IMR-90 (cell line): ENCODE data around the gene SNAP25.

Source experiments
- BHLHE40 ChIP-seq: fragments of 150-350 bp; IDR thresholded peaks from 2 replicates; pipeline ENCODE4 v1.6.1; 2016; ENCODE audit warnings: mild to moderate bottlenecking, low read depth, low read length
- CEBPB ChIP-seq: IDR thresholded peaks from 2 replicates; pipeline ENCODE4 v1.6.1; 2012; ENCODE audit warnings: low read depth, low read length, improper control_type of control experiment
- CTCF ChIP-seq: conservative IDR thresholded peaks from 2 replicates; pipeline ENCODE4 v1.5.1; 2012; ENCODE audit warnings: mild to moderate bottlenecking, low read depth, low read length, improper control_type of control experiment
- ELK1 ChIP-seq: fragments of 150-350 bp; IDR thresholded peaks from 2 replicates; pipeline ENCODE4 v1.6.1; 2016; ENCODE audit warnings: low read depth, mild to moderate bottlenecking, low read length, moderate library complexity, borderline replicate concordance
- FOS ChIP-seq: fragments of 150-350 bp; IDR thresholded peaks from 2 replicates; pipeline ENCODE4 v1.6.1; 2016; ENCODE audit warnings: low read depth, low read length
- MAFK ChIP-seq: IDR thresholded peaks from 2 replicates; pipeline ENCODE4 v1.6.1; 2012; ENCODE audit warnings: low read depth, low read length, improper control_type of control experiment
- MAZ ChIP-seq: IDR thresholded peaks from 2 replicates; pipeline ENCODE4 v1.6.1; 2012; ENCODE audit warnings: low read depth, mild to moderate bottlenecking, low read length, improper control_type of control experiment, moderate library complexity, borderline replicate concordance
- MXI1 ChIP-seq: IDR thresholded peaks from 2 replicates; pipeline ENCODE4 v1.6.1; 2012; ENCODE audit warnings: low read depth, mild to moderate bottlenecking, low read length, moderate library complexity, borderline replicate concordance
- NFE2L2 ChIP-seq: fragments of 150-350 bp; IDR thresholded peaks from 2 replicates; pipeline ENCODE4 v1.6.1; 2016; ENCODE audit warnings: low read depth, mild to moderate bottlenecking, low read length
- POLR2A ChIP-seq: IDR thresholded peaks from 2 replicates; pipeline ENCODE4 v1.6.1; 2012; ENCODE audit warnings: mild to moderate bottlenecking, low read depth, low read length
- RAD21 ChIP-seq: IDR thresholded peaks from 2 replicates; pipeline ENCODE4 v1.6.1; 2012; ENCODE audit warnings: low read length, improper control_type of control experiment
- RCOR1 ChIP-seq: IDR thresholded peaks from 2 replicates; pipeline ENCODE4 v1.6.1; 2012; ENCODE audit warnings: mild to moderate bottlenecking, low read length, improper control_type of control experiment; ENCODE audit not compliant: insufficient replicate concordance
- USF2 ChIP-seq: fragments of 150-350 bp; IDR thresholded peaks from 2 replicates; pipeline ENCODE4 v1.6.1; 2017; ENCODE audit warnings: mild to moderate bottlenecking, antibody characterized with exemption, low read length, low read depth

- TF ChIP-seq CTCF (no peak), POLR2A (no peak), RAD21 (no peak), MXI1 (no peak), MAZ (no peak), BHLHE40 (no peak), NFE2L2 (no peak), RCOR1 (no peak), ELK1 (no peak), MAFK (0 out of 2 replicates have a peak, but pooled peaks have one; percentile 18), CEBPB (no peak), FOS (no peak), USF2 (no peak)
Measured at GRCh38 chr20:10178091-10178490, 40.5 kb upstream of the SNAP25 start.
